Epidermal melanocyte (primary cell): ENCODE results near the gene EN2.
"Not testable (repeated sequence)": the region's sequence is repeated elsewhere in the genome, so short reads cannot be mapped to it uniquely, and the experiment has no call there.

Experiments
- DNase-seq: peaks from one replicate; pipeline ENCODE4 v3.0.0; 2011; ENCODE audit warnings: low spot score; ENCODE audit not compliant: insufficient read length

The EN2 gene

DNA sequence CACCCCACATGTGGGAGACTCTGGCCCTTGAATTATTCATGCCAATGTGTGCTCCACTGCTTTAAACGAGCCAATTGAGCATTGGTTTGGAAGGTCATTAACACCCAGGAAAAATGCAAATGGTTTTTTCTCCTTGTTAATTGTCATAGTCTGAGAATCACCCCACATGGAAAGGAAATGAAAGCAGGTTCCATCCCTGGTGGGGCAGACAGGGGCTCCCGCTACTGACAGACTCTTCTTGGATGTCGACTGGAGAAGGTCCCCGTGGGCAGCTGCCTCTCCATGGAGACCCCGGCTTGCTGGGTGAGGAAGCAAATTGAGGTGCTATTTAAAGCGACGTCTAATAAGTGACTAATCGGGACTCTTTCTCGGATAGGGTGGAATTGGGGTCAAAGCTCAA lies 32.0 kb upstream of the EN2 start:
- no peak for DNase-seq

DNA sequence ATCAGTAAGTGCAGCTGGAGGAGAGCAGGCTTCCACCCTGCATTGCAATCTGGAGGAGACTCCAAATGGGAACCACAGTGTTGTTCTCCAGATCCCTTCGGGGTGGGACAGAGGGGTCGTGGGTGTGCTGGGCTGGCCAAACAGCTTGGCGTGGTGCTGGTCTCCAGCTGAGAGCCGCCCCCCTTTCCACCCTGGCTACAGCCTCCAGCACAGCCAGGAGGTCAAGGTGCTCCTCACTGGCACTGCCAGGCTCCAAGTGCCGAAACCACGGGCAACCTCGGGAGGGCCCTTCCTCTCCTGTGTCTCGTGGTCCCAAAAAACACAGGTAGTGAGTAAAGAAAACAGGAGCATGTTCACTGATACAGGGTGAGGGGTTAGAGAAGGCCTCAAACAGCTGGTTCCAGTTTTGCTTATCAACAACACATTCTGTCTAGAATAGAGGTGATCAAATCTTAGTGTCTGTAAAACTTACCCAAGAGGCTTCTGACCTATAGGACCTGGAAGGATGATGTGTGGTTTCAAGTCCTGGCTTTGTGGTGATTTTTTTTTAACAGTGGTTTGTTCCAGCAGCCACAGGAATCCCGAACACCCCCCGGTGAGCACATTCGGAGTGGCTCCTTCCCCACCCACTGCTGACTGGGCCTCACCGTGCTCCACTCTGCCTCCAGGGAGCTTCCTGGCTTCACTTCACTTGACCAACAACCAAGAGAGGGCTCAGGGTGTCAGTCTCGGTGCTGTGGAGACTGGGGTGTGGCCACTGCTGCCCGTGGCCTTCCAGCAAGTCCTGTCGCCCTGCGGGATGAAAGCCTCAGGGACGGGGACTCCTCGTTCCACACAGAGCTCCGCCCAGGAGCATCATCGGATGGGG lies 31.2 kb upstream of the EN2 start:
- DNase-seq = no peak

DNA sequence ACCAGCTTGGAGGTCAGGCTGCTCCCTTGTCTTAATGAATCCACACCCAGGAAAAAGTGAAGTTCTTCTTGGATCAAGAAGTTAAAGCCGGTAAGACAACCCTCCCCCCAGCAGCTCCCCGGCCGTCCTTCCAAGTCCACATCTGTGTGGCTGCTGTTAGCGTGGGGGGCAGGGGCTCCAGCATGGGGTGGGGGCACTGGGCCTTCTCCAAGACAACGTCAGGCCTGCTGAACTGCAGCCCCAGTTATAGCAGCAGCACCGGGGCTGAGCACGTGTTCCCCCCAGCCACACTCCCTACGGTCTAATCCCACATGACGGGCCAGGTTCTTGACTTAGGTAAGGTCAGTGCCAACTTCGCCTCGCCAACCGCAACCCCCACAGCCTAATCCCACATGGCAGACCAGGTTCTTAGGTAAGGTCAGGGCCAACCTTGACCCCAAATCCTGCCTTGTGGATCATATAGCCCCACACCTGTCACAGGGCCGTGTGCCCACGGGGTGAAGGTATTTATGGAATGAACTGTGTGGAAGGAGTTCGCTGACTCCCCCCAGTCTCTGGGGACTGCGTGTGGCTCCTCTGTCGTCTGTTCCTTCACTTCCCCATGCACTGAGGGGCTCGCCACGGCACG lies 30.4 kb upstream of the EN2 start:
- no peak for DNase-seq

DNA sequence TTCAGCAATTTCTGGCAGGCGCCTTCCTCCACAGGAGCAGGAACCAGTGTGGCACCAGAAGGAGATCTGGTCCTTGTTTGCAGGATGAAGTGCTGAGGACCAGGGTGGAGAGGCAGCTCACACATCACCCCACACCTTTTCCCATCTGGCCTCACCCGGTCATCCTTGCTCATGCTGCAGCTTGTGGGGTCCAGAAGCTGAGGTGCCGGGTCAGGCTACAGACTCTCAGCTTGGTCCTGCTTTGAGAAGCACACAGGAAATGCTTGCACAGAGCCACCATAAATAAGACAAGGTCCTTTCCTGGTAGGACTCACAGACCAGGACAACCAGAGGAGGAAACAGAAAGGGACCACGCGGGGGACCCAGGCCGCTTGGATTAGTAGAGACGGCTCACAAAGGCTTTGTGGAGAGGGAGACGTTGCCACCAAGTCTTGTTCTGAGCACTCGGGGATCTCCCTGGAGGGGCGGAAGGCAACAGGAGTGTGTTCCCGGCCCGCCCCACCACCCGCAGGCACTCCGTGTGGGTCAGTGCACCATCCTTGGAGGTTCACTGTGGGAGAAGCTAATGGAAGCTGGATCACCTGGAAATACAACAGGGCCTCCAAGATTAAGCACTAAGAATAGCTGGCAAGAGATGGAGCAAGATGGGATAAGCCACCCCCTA lies 29.6 kb upstream of the EN2 start:
- DNase-seq = no peak

DNA sequence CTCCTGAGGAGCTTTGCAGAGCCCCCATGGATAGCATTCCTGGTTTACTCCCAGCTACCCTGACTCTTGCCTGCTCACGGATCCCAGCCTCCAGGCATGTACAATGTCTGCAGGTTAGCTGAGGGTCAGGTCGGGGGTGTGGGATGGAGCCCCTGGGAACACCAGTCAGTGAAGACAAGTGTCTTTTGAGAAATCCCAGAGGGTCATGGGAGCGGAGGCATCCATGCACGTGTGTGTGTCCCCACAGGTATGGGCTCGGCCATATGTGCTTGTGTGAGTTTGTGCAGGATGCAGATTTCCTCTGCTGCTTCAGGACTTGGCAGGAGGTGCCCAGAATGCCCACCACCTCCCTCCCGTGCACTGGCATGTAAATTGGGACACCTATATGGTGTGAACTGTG lies 28.3 kb upstream of the EN2 start:
- DNase-seq = no peak

DNA sequence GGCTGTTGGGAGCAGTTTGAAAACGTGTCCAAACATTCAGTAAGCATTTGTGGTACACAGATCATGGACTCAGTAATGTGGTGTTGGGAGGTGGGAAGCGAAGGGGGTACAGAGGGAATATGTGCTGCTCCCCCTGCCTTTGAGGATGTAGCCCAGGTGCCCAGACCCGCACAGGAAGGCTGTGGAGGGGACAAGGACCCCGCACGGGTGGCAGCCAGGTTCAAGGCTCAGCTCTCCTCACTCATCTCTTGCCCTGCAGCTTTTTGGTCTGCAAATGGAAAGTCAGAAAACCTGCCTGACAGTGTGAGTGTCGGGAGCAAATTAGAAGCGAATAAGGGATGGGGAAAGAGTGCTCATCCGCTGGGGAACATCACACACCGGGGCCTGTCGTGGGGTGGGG lies 27.3 kb upstream of the EN2 start:
- no peak for DNase-seq

DNA sequence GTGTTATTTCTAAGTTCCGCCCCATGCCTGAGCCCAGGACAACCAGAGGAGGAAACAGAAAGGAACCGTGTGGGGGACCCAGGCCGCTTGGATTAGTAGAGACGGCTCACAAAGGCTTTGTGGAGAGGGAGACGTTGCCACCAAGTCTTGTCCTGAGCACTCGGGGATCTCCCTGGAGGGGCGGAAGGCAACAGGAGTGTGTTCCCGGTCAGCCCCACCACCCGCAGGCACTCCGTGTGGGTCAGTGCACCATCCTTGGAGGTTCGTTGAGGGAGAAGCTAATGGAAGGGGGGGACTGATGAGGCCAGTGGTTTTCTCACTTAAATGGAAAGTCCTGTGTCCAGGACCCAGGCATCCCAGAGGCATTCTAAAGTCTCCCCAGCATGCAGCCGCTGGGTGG lies 26.7 kb upstream of the EN2 start:
- no peak for DNase-seq

DNA sequence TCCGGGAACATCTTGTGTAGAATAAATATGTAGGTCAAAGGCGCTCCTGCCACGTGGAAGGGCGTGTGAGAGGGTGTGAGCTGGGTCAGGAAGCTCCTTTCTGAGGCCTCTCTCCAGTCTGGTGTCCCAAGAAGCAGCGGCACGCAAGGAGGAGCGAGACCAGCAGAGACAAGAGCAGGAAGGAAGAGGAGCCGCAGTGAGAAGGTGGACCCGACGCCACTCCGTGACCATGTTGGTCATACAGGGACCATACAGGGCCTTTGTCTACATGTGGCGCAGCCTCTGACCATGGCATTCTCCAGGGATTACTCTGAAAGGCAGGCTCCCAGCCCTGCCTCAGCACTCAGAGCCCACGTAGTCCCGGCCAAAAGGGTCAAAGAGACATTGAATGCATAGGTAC lies 26.2 kb upstream of the EN2 start:
- no peak for DNase-seq

DNA sequence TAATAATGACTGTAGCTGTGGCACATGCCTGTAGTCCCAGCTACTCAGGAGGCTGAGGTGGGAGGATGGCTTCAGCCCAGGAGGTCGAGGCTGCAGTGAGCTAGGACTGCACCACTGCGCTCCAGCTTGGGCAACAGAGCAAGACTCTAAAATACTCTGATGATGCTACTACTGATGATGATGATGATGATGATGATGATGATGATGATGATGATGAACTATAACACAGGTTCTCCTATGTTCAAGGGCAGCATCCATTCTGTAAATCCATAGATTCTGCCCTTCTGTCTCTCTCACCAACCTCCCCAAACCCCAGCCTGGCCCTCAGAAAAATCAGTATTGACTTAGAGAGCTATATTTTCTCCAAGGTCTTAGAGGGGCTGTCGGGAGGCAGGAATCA lies 22.8 kb upstream of the EN2 start:
- no peak for DNase-seq

DNA sequence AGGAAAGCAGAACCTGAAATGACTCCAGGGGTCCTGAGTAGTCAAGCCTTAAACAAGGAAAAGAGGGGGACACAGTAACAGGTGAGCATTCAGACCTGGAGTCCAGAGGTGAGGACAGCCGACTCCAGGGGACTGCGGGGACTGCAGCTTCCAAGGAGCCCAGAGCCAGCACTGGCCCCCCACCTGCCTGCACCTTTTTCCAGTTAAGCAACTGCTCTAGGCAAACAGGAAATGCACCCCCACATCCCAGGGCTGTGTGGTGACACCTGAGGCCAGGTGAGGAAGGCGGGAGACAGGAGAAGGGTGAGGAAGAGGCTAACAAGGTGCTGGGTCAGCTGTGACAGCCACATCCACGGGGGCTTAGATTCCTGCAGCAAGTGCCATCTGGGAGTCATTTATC lies 20.1 kb upstream of the EN2 start:
- DNase-seq = no peak

DNA sequence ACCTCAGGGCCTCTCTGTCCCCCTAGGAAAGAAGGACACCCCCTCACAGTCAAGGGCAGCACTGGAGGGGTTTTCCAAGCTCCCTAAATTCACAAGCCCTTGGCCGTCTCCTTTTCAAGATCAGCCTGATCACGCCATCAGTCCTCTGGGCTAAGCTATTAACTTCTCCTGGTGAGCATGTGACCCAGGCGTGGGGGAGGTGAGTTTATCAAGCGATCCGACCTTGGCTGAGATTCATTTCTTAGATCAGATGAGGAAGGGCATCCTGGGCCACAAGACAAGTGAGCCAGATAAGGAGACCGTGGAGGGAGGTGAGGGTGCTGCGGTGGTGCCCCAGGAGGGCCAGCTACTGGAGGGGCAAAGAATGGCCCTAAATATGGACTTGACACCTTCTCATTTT lies 19.2 kb upstream of the EN2 start:
- no peak for DNase-seq

DNA sequence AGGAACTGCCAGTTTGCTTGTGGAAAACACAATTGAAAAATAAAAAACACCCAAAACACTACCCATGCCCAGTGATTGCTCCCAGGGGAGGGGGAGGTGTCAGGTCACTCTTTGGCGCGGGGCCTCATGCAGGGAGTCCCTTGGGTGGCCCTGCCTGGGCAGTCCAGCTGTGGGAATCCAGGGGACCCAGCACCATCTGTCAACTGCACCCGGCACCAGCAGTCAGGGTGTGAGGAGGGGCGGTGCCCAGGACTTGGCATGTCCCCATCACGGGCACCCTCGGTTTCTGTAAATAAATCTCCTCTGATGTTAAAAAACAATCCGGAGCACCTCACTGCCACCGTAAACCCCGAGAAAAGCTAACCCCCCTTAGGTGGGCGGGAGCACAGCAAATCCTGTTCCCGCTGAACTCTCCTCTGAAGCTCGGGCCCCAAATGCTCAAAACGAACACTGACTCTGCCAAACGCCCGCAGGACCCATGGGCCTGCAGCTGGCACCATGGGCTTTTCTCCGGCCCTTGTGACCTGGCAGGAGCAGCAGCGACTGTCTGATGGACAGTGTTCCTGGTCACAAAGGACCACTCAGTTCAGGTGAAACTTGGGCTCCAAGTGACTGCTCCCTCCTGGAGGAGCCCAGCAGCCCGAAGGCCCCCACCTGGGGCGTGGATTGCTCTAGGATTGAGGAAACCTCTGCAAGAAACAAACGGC lies 18.5 kb upstream of the EN2 start:
- no peak for DNase-seq

DNA sequence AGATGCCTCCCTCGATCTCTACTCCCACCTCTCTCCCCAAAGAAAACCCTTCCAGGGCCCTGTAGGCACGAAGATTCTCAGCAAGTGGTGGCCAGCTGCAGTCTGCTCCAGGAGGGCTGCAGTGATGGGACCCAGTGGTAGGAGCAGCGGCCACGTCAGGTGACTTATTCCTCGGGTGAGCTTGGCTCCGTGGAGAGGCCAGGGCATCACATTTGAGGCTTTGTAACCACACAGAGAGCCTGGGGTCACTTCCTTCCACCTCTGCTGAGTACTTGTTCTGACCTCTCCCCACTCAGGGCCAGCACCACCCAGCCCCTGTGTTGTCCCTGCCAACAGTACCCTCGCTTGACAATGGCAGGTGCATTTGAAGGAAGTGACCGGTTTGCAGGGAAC lies 17.9 kb upstream of the EN2 start:
- no peak for DNase-seq

DNA sequence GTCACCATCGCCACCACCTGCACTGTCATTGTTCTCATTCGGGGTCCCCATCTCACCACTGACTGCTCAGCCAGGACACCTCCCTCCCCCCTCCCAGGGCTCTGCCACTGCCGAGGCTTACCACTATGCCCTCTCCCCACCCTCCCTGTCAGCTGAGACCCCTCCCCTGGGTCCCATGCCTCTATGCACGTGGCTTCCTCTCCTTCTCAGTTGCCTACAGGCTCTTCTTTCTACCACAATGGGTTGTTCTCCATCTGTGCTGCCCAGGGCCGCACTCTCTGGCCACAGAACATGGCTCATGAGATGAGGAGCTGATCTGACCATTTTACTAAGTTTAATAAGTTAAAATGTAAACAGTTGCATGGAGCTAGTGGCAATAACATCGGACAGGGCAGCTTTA lies 16.1 kb upstream of the EN2 start:
- DNase-seq = no peak

DNA sequence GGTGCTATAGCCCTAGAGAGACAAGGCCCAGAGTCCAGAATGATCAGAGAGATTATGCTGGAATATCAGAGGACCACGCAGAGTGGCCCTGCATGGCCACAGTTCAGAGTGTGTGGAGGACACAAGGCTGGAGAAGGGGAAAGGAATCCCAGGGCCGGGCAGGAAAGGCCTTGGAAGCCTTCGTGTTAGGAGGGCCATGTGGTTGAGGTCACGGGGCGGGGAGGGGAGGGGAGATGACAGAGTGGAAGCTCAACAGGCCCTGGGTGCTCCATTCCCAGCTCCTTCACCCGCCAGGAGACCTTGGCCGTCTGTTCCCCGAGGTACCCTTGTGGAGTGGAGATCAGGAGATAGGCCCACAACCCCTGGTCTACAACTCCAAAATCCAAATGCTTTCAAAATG lies 13.2 kb upstream of the EN2 start:
- DNase-seq = no peak

DNA sequence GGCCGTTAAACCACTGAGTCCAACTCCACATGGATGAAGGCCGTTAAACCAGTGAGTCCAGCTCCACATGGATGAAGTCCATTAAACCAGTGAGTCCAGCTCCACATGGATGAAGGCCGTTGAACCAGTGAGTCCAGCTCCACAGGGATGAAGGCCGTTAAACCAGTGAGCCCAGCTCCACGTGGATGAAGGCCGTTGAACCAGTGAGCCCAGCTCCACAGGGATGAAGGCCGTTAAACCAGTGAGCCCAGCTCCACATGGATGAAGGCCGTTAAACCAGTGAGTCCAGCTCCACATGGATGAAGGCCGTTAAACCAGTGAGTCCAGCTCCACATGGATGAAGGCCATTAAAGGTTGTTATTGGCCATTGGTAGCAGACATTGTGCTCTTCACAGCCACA lies 12.3 kb upstream of the EN2 start:
- DNase-seq = not testable (repeated sequence)

DNA sequence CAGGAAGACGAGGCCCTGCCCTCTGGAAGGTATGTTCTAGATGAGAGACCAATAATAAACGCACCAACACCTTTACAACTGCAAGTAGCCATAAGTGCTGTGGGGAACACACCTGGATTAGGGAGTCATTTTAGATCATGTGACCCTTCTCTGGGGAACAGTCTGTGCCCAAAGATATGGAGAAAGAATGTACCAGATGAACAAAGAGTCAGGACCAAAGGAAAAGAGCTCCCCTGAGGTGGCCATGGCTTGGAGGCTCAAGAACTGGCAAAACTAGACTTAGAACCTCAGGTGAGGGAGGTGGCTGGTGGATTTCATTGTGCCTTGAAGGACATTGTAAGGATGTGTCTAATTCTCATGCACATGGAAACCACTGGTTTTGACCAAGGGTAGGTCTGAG lies 10.3 kb upstream of the EN2 start:
- DNase-seq = no peak

DNA sequence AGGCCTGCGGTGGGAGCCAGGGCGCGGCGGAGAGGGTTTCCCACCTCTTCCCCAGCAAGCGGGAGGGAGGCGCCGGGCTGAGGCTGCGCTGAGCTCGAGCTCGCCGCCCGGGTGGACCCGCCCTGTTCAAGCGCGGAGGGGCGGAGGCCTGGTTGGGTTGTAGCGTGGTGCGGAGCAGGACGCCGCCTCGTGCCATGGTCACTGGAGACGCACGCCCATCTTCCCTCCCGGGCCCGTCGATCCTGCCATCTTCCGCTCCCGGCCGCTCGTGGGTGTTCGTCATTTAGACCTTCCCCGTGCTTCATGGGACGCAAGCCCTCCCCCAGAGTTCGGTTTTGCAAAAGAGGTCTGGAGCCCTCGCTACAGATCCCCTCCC lies 9.3 kb upstream of the EN2 start:
- DNase-seq = peak; percentile 6

DNA sequence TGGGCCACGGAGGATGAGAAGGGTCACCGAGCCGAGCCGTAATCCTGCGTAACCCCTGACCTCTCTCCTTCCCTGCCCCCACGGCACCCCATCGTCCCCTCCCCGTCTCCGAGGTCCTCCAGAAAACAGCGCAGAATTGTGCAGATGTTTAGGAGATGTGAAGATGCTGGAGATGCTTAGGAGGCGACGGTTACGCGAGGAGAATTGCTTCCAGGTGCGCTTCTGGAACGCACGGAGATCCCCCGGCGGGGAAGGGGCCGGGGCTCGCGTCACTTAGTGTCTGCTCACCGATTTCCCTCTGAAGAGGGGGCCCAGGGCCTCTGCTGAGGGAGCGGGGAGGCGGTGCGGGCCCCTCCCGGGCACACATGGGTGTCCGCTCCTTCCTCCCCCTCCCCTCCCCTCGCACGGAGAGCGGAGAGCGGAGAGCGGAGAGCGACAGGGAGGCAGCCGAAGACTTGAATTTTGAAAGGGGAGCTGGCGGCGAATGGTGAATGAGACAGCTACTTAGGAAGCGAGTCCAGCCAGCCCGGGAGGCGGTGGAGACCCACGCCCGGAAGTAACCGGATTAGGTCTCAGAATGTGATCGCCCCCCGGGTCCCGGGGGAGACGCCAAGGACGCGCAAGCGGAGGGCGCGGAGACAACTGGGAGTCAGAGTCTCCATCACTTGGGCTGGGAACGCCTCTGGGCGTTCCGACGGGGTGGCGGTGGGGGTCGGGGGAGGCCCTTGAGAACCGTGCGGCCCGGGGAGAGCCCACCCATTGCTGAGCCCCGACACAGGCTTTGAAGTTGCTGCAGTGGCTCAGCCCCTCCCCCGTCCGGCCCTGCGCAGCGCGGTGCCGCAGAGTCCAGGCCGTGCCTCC lies 8.7 kb upstream of the EN2 start:
- DNase-seq = peak; percentile 12

DNA sequence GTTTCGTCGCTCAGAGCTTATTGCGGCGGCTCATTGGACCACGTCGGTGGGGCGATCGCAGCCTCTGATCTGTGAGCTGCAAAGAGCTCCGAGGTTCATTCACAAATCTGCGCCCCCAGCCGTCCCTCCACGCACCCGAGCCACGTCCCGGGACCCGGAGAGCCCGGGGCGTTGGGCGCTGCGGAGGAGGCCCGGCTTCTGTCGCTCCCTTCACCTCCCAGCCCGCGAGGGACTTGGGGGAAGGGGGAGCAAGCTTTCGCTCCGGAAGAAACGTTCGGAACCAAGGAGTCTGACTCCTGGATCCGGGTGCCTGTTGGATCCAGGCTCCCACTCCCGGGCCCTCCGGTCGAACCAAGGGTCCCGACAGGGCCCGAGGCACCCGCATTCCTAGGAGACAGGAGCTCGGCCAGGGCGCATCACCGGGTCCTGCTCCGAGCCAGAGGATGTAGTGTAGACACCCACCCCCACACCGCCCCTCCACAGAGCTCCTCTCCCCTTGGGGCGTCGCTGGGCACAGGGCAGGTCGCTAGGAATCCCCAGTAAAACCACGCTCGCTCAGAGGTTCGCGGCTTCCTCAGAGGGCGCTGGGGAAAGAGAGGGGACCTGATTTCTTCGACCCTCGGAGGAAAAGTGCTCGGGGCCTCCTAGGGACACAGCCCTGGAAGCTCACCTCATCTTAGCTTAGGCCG lies 7.9 kb upstream of the EN2 start:
- DNase-seq = no peak

DNA sequence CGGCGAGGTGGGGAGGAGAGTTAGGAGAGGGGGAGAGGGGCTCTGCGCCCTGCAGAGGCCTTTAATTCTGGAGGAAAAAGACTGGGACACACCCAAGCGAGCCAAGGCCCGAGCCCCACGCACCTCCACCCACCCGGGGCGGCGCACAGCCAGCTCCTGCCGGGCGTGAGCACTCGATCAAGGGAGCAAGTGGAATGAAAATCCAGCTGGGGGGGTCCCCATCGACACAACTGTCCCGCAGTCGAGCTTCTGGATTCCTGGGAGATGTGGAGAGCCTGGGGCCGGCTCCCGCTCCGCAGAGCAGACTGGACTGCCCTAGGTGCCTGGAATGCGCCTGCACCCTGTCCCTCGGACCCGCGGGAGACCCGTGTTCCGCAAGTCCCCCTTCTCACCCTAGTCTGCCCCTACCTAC lies 7.4 kb upstream of the EN2 start:
- DNase-seq = no peak
